ENCODE measurements around the gene FAM13B.
A peak's percentile ranks its signal among the peaks of the same experiment; 100 is the strongest.

FAM13B gene

DNA sequence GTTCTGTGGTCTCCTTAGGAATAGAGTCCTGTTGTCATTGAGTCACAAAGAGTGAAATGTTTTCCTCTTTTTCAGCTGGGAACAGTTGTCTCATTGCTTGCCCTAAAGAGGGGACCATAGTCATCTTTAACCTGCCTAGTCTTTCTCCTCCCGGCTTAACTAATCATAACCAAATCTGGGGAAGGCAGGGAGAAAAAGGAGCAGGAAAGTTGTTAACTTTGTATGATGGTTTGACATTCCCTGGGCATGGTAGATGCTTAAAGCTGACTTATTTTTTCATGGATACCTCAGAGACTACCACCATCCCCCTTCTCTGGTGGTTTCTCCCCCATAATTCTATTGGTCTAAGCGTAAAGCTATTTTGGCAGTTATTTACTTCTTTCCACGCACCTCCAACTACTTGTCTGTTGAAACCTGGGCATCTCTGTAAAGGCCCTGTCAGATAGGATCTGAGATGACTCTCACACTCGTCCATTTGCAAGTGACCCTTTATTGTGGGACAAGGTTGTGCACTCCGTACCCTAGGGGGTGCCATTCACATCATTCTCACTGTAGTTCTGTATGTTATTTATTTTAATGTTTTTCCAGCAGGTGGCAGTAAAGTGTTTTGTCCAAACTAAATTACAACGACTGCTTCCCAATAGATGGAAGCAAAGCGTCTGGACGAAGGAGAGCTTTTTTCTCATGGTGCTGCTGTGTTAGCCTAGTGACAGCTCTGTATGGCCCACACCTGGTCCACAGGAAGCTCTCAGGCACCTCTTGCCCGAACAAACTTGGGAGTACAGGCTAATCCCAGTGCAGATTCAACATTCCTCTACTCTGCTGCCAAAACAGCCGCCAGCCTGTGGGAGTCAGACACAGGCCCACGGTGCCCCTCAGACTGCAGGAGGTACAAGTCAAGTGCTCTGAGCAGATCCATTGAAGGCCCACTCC lies 3.0 kb upstream of the FAM13B start:
- Histone ChIP-seq H3K79me2 (ENCODE audit: insufficient read depth, low read length) (peaks cover 29% of the 10 kb centered on the region), H3K27me3 (ENCODE audit: insufficient read depth, low read length, poor library complexity) (no peaks in the 10 kb centered on the region), H3K27ac (ENCODE audit: low read length) (peak overlapping the region; percentile 31), H3K9me3 (ENCODE audit: insufficient read depth, low read length, severe bottlenecking) (no peaks in the 10 kb centered on the region), H3K4me3 (ENCODE audit: low read depth in 1 of 2, low read length in 2 of 2) (no peak overlapping the region), H3K36me3 (ENCODE audit: insufficient read depth, low read length) (peaks cover 2% of the 10 kb centered on the region; the same call in 1 of the 2 replicates), H2AFZ (ENCODE audit: low read depth, low read length) (peak overlapping the region; percentile 74), H3K4me2 (ENCODE audit: insufficient read depth, low read length) (peak overlapping the region; percentile 48), H3K4me1 (ENCODE audit: insufficient read depth, low read length) (peaks cover 33% of the 10 kb centered on the region), H4K20me1 (ENCODE audit: insufficient read depth, low read length) (peaks cover 20% of the 10 kb centered on the region), H3K9ac (ENCODE audit: low read depth, low read length) (peak overlapping the region; percentile 20; the same call in 1 of the 2 replicates)
- peak; percentile 73 for DNase-seq
- ATAC-seq (ENCODE audit: insufficient read depth, low read depth), result peak; percentile 68
- TF ChIP-seq, protein P1, sequence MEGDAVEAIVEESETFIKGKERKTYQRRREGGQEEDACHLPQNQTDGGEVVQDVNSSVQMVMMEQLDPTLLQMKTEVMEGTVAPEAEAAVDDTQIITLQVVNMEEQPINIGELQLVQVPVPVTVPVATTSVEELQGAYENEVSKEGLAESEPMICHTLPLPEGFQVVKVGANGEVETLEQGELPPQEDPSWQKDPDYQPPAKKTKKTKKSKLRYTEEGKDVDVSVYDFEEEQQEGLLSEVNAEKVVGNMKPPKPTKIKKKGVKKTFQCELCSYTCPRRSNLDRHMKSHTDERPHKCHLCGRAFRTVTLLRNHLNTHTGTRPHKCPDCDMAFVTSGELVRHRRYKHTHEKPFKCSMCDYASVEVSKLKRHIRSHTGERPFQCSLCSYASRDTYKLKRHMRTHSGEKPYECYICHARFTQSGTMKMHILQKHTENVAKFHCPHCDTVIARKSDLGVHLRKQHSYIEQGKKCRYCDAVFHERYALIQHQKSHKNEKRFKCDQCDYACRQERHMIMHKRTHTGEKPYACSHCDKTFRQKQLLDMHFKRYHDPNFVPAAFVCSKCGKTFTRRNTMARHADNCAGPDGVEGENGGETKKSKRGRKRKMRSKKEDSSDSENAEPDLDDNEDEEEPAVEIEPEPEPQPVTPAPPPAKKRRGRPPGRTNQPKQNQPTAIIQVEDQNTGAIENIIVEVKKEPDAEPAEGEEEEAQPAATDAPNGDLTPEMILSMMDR (IDR thresholded peaks at IDR 0.05; ENCODE audit: borderline replicate concordance, extremely low read depth, low read length, poor library complexity, severe bottlenecking), result peak; percentile 94
- no peak for TF ChIP-seq EZH2 (IDR thresholded peaks at IDR 0.05; ENCODE audit: borderline replicate concordance, low read depth, low read length, severe bottlenecking)

DNA sequence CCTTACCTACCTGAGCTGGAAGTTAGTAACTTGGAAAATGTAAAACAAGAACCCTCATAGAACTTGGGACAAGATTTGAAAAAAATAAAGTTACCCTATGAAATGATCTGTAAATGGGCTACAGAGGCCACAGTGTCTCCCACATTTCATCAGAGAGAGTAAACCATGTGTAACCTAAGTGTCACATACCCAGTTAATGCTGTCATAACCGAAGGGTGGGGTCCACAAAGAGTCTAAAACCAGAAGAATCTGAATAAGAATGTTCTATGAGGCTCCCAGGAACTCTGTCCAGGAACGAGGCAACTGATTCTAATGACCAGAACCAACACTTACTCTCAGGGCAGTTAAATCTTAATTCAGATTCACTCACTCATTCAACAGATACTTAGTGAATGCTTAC lies 1.0 kb upstream of the FAM13B start:
- H3K79me2 ChIP-seq (ENCODE audit: insufficient read depth, low read length), result peaks cover 48% of the 10 kb centered on the region
- TF ChIP-seq, protein P1 (IDR thresholded peaks at IDR 0.05; ENCODE audit: borderline replicate concordance, extremely low read depth, low read length, poor library complexity, severe bottlenecking), result no peak
- TF ChIP-seq EZH2 (IDR thresholded peaks at IDR 0.05; ENCODE audit: borderline replicate concordance, low read depth, low read length, severe bottlenecking), result no peak
- H3K4me1 ChIP-seq (ENCODE audit: insufficient read depth, low read length), result peaks cover 47% of the 10 kb centered on the region
- H3K27ac ChIP-seq (ENCODE audit: low read length), result peak overlapping the region; percentile 98
- no peak for ATAC-seq (ENCODE audit: insufficient read depth, low read depth)
- peaks cover 36% of the 10 kb centered on the region for H4K20me1 ChIP-seq (ENCODE audit: insufficient read depth, low read length)
- peak overlapping the region; percentile 98 for H2AFZ ChIP-seq (ENCODE audit: low read depth, low read length)
- H3K4me2 ChIP-seq (ENCODE audit: insufficient read depth, low read length), result peak overlapping the region; percentile 97
- no peaks in the 10 kb centered on the region for H3K9me3 ChIP-seq (ENCODE audit: insufficient read depth, low read length, severe bottlenecking)
- peak overlapping the region; percentile 100 for H3K9ac ChIP-seq (ENCODE audit: low read depth, low read length)
- H3K4me3 ChIP-seq (ENCODE audit: low read depth in 1 of 2, low read length in 2 of 2), result peak overlapping the region; percentile 91 to 94; a peak in 3 of 4 replicates
- peaks cover 2% of the 10 kb centered on the region; the same call in 1 of the 2 replicates for H3K36me3 ChIP-seq (ENCODE audit: insufficient read depth, low read length)
- DNase-seq, result no peak
- H3K27me3 ChIP-seq (ENCODE audit: insufficient read depth, low read length, poor library complexity), result no peaks in the 10 kb centered on the region

DNA sequence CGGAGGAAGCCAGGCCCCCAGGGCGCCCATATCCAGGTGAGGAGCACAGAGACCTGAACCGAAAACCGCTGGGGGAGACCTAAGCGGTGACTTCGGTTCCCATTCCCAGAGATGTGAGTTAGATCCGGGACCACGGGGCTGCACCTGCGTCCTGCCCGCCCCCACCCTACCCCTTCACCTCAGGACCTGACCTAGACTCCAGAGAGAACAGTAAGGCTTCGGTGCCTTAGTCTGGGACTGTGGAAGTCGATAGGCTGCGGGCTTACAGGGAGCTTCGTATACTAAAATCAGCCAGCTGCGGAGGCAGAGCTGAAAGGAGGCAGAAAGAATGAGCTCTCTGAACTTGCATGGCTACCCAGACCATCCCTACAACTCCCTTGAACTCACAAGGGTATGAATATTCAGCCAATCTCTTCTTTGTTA lies 518 bp upstream of the FAM13B start:
- Histone ChIP-seq H3K36me3 (ENCODE audit: insufficient read depth, low read length) (peaks cover 2% of the 10 kb centered on the region; the same call in 1 of the 2 replicates), H3K4me2 (ENCODE audit: insufficient read depth, low read length) (peak overlapping the region; percentile 97), H2AFZ (ENCODE audit: low read depth, low read length) (peak overlapping the region; percentile 98), H3K27ac (ENCODE audit: low read length) (peak overlapping the region; percentile 98), H4K20me1 (ENCODE audit: insufficient read depth, low read length) (peaks cover 41% of the 10 kb centered on the region), H3K9ac (ENCODE audit: low read depth, low read length) (peak overlapping the region; percentile 100), H3K79me2 (ENCODE audit: insufficient read depth, low read length) (peaks cover 53% of the 10 kb centered on the region), H3K4me3 (ENCODE audit: low read depth in 1 of 2, low read length in 2 of 2) (peak overlapping the region; percentile 91 to 94), H3K9me3 (ENCODE audit: insufficient read depth, low read length, severe bottlenecking) (no peaks in the 10 kb centered on the region), H3K27me3 (ENCODE audit: insufficient read depth, low read length, poor library complexity) (no peaks in the 10 kb centered on the region), H3K4me1 (ENCODE audit: insufficient read depth, low read length) (peaks cover 52% of the 10 kb centered on the region)
- TF ChIP-seq, protein P1 (IDR thresholded peaks at IDR 0.05; ENCODE audit: borderline replicate concordance, extremely low read depth, low read length, poor library complexity, severe bottlenecking), result no peak
- TF ChIP-seq EZH2 (IDR thresholded peaks at IDR 0.05; ENCODE audit: borderline replicate concordance, low read depth, low read length, severe bottlenecking), result no peak
- no peak for DNase-seq
- ATAC-seq (ENCODE audit: insufficient read depth, low read depth), result no peak; the same call in 2 of the 3 replicates

Data from DND-41 (cell line).